B cell (primary cell): ENCODE measurements around the gene LLCFC1. TPM values are rescaled to one million over a fixed set of nuclear protein-coding genes. Genes with fewer than 3 reads are reported as not detected.

ENCODE experiments used
- ATAC-seq: fragments of 200-7000 bp; cut with Tn5 transposase; one replicate; pipeline ENCODE4 v1.10.0; 2021; ENCODE audit warnings: low read depth, mild to moderate bottlenecking, moderate number of reproducible peaks, moderate library complexity
- CTCF ChIA-PET: fragments of 350-600 bp; sonication (Branson Sonifier 250); formaldehyde crosslinking; loops from one replicate; lab custom pipeline; 2021; ENCODE audit warnings: antibody characterized with exemption, inconsistent platforms; lab: Charles Lee
- POLR2A ChIA-PET: fragments of 350-600 bp; sonication (Branson Sonifier 250); formaldehyde crosslinking; loops from one replicate; lab custom pipeline; 2021; ENCODE audit warnings: antibody characterized with exemption; lab: Charles Lee
- DNase-seq: peaks from one replicate; pipeline ENCODE4 v3.0.0; 2013
- H2AFZ ChIP-seq: 2 replicates; pipeline ENCODE4 v1.6.1; 2012; ENCODE audit warnings: mild to moderate bottlenecking, low read depth, low read length; ENCODE audit not compliant: insufficient read depth, poor library complexity, severe bottlenecking
- H3K27ac ChIP-seq, 2 donors: 1 replicate in 1 of 2; 2 replicates in 1 of 2; pipeline ENCODE4 v1.5.1; 2012 to 2013; ENCODE audit warnings: low read length in 2 of 2, mild to moderate bottlenecking in 2 of 2, moderate library complexity in 1 of 2
- H3K27me3 ChIP-seq, 4 experiments: fragments of 200-600 bp in 1 of 4; sonication (generic) in 1 of 4; replicated peaks in 1 of 4; 1 replicate in 2 of 4; 2 replicates in 2 of 4; pipeline versions ENCODE4 v1.6.1 to v1.7.0; 2013 to 2016; ENCODE audit warnings: low read length in 3 of 4, mild to moderate bottlenecking in 2 of 4, mixed read lengths in 1 of 4, moderate library complexity in 1 of 4; ENCODE audit not compliant: insufficient read depth in 4 of 4, control insufficient read depth in 3 of 4; ENCODE audit errors: control extremely low read depth in 1 of 4
- H3K36me3 ChIP-seq, 2 experiments: replicated peaks in 1 of 2; 1 replicate in 1 of 2; 2 replicates in 1 of 2; pipeline versions ENCODE4 v1.6.1 to v1.7.1; 2013; ENCODE audit warnings: low read length in 1 of 2; ENCODE audit not compliant: insufficient read depth in 2 of 2, control insufficient read depth in 1 of 2; ENCODE audit errors: control extremely low read depth in 1 of 2, extremely low read depth in 1 of 2
- H3K4me1 ChIP-seq, 2 donors: fragments of 200-600 bp in 1 of 2; sonication (generic) in 1 of 2; 1 replicate in 1 of 2; 2 replicates in 1 of 2; pipeline versions ENCODE4 v1.5.1 to v1.6.1; 2013 to 2017; ENCODE audit warnings: low read length in 2 of 2; ENCODE audit not compliant: control insufficient read depth in 2 of 2, insufficient read depth in 2 of 2
- H3K4me2 ChIP-seq: replicated peaks from 2 replicates; pipeline ENCODE3; 2012; ENCODE audit warnings: mild to moderate bottlenecking, low read depth, low read length; ENCODE audit not compliant: poor library complexity, severe bottlenecking
- H3K4me3 ChIP-seq, 5 experiments: fragments of 200-600 bp in 1 of 5; sonication (generic) in 1 of 5; 1 replicate in 3 of 5; 2 replicates in 2 of 5; pipeline versions ENCODE4 v1.5.1 to v1.7.0; 2011 to 2016; ENCODE audit warnings: low read length in 4 of 5, mild to moderate bottlenecking in 4 of 5, low read depth in 2 of 5, control low read depth in 1 of 5, moderate library complexity in 1 of 5; ENCODE audit not compliant: insufficient read depth in 1 of 5; ENCODE audit errors: control extremely low read depth in 1 of 5, extremely low read depth in 1 of 5
- H3K79me2 ChIP-seq: fragments of 200-600 bp; sonication (generic); one replicate; pipeline ENCODE4 v1.6.0; 2016; ENCODE audit warnings: low read length; ENCODE audit not compliant: control insufficient read depth, insufficient read depth
- H3K9ac ChIP-seq: fragments of 200-600 bp; sonication (generic); 2 replicates; pipeline ENCODE4 v1.6.1; 2017; ENCODE audit warnings: mild to moderate bottlenecking, low read length, moderate library complexity
- H3K9me3 ChIP-seq, 3 donors: one replicate each; pipeline versions ENCODE4 v1.6.1 to v1.7.1; 2013; ENCODE audit warnings: low read length in 2 of 3; ENCODE audit not compliant: control insufficient read depth in 2 of 3, insufficient read depth in 1 of 3; ENCODE audit errors: control extremely low read depth in 1 of 3
- H4K20me1 ChIP-seq: 2 replicates; pipeline ENCODE4 v1.6.0; 2012; ENCODE audit warnings: mild to moderate bottlenecking, low read length; ENCODE audit not compliant: insufficient read depth, control insufficient read depth, poor library complexity, severe bottlenecking
- H3K27ac Mint-ChIP-seq: one replicate; pipeline ENCODE4 v1.8.0; 2021; ENCODE audit warnings: mixed read lengths
- H3K27me3 Mint-ChIP-seq: one replicate; pipeline ENCODE4 v1.8.0; 2021; ENCODE audit warnings: mixed read lengths
- H3K4me1 Mint-ChIP-seq: one replicate; pipeline ENCODE4 v1.8.0; 2021; ENCODE audit warnings: mixed read lengths
- H3K4me3 Mint-ChIP-seq: one replicate; pipeline ENCODE4 v1.8.0; 2021; ENCODE audit warnings: mixed read lengths
- H3K9me3 Mint-ChIP-seq: one replicate; pipeline ENCODE4 v1.8.0; 2022; ENCODE audit warnings: mixed read lengths; ENCODE audit not compliant: insufficient read depth
- CTCF ChIP-seq: fragments of 200-600 bp; IDR thresholded peaks from one replicate; pipeline ENCODE4 v1.8.0; 2022; ENCODE audit warnings: antibody characterized with exemption, mild to moderate bottlenecking
- EZH2 ChIP-seq: IDR thresholded peaks from 2 replicates; pipeline ENCODE4 v1.6.1; 2012; ENCODE audit warnings: borderline replicate concordance, low read depth, mild to moderate bottlenecking, moderate library complexity, low read length; ENCODE audit not compliant: insufficient read depth, poor library complexity, severe bottlenecking
- WGBS: methylation state at CpG from one replicate; pipeline ENCODE4 v1.1.5; 2013; ENCODE audit warnings: missing lambda C conversion rate; ENCODE audit not compliant: insufficient coverage; 5-methylcytosine and 5-hydroxymethylcytosine counted together
- intact Hi-C: fragments of 100-400 bp; cut with micrococcal nuclease; formaldehyde crosslinking; loops from one replicate; pipeline ENCODE4 v1.10.0; 2022
- polyA plus RNA-seq: library from polyadenylated mRNA; depleted of rRNA; stranded (reverse); fragments of >200 nt; gene quantifications from 2 replicates; pipeline ENCODE4 v1.2.3, GENCODE V29; 2012
- total RNA-seq, 2 donors: library from RNA; stranded (reverse); fragments of 120-200 nt in 1 of 2; gene quantifications; 1 replicate in 1 of 2; 2 replicates in 1 of 2; pipeline versions ENCODE4 v1.2.3 to v1.2.4, GENCODE V29; 2013 to 2022

LLCFC1 gene
- total and polyA plus RNA-seq, 2 donors (not counting 1 experiment from before 2014, with no cell fraction given), result not detected

- Histone ChIP-seq H3K4me3 (no peak overlapping the region), H3K9ac (no peak overlapping the region), H3K9me3 (peaks cover 0 to 11% (median 0%) of the 10 kb centered on the region in 3 donors), H3K4me2 (no peak overlapping the region), H3K27ac (no peak overlapping the region), H3K27me3 (peaks cover 0 to 5% (median 1%) of the 10 kb centered on the region in 4 experiments), H3K36me3 (no peaks in the 10 kb centered on the region), H2AFZ (no peak overlapping the region), H4K20me1 (no peaks in the 10 kb centered on the region), H3K4me1 (no peaks in the 10 kb centered on the region), H3K79me2 (no peaks in the 10 kb centered on the region)
- TF ChIP-seq CTCF, result no peak
- no peak for TF ChIP-seq EZH2
- ATAC-seq (no peak), DNase-seq (no peak)
- Mint-ChIP-seq H3K27ac (no peak overlapping the region), H3K27me3 (peaks cover 21% of the 10 kb centered on the region), H3K9me3 (peaks cover 4% of the 10 kb centered on the region), H3K4me1 (no peaks in the 10 kb centered on the region), H3K4me3 (no peak overlapping the region)
- intact Hi-C loops, result no loop called here
- CTCF ChIA-PET, result no interaction called here
- no CpG with 5 or more reads among the region's 1 CpG for WGBS
- POLR2A ChIA-PET, result no interaction called here
These were observed 44.5 kb downstream of the LLCFC1 start for GRCh38 chr7:142983825-142984224.

- no peak overlapping the region for H3K4me3 ChIP-seq
- WGBS, result 100% methylated on average over 1 of the region's 1 CpG
- H3K4me3 Mint-ChIP-seq, result no peak overlapping the region
- H3K36me3 ChIP-seq, result no peaks in the 10 kb centered on the region
- no peak overlapping the region for H3K4me2 ChIP-seq
- no peak for DNase-seq
- peaks cover 0 to 5% (median 1%) of the 10 kb centered on the region in 4 experiments for H3K27me3 ChIP-seq
- H3K27ac Mint-ChIP-seq, result no peak overlapping the region
- ChIA-PET POLR2A (no interaction called here), CTCF (no interaction called here)
- no peak for ATAC-seq
- H3K4me1 Mint-ChIP-seq, result no peaks in the 10 kb centered on the region
- H3K9me3 ChIP-seq, result peaks cover 0 to 11% (median 0%) of the 10 kb centered on the region in 3 donors
- H3K27ac ChIP-seq, result no peak overlapping the region
- no peak overlapping the region for H3K9ac ChIP-seq
- intact Hi-C loops, result no loop called here
- no peaks in the 10 kb centered on the region for H3K4me1 ChIP-seq
- peaks cover 4% of the 10 kb centered on the region for H3K9me3 Mint-ChIP-seq
- H4K20me1 ChIP-seq, result no peaks in the 10 kb centered on the region
- H2AFZ ChIP-seq, result no peak overlapping the region
- peaks cover 24% of the 10 kb centered on the region for H3K27me3 Mint-ChIP-seq
- TF ChIP-seq CTCF (no peak), EZH2 (no peak)
- H3K79me2 ChIP-seq, result no peaks in the 10 kb centered on the region
These were observed 45.0 kb downstream of the LLCFC1 start for GRCh38 chr7:142984297-142984696.

Other genes with a start within 250 kb of the LLCFC1 start
- not detected in 2 replicates for gene PRSS1, start 190.0 kb upstream of the LLCFC1 start, total RNA-seq
- 0.20 TPM in 1 of 2 replicates, not detected in the other for gene PRSS1, start 190.0 kb upstream of the LLCFC1 start, polyA plus RNA-seq
- not detected in 2 replicates for gene PRSS2, start 168.5 kb upstream of the LLCFC1 start, total RNA-seq
- gene PRSS2, start 168.5 kb upstream of the LLCFC1 start, polyA plus RNA-seq, result 0.20 TPM in 1 of 2 replicates, not detected in the other
- gene EPHB6, start 84.4 kb upstream of the LLCFC1 start, total RNA-seq, result 63.0 and 69.6 TPM in 2 replicates
- 34.9 and 65.3 TPM in 2 replicates for gene EPHB6, start 84.4 kb upstream of the LLCFC1 start, polyA plus RNA-seq
- not detected in 2 replicates for gene TRPV6, start 53.7 kb upstream of the LLCFC1 start, total RNA-seq
- gene TRPV6, start 53.7 kb upstream of the LLCFC1 start, polyA plus RNA-seq, result not detected in 2 replicates
- gene TRPV5, start 5.7 kb upstream of the LLCFC1 start, total RNA-seq, result not detected in 2 replicates
- gene TRPV5, start 5.7 kb upstream of the LLCFC1 start, polyA plus RNA-seq, result 0.03 TPM in 1 of 2 replicates, not detected in the other
- 0.46 and 0.71 TPM in 2 replicates for gene KEL, start 22.9 kb downstream of the LLCFC1 start, total RNA-seq
- gene KEL, start 22.9 kb downstream of the LLCFC1 start, polyA plus RNA-seq, result 0.27 and 0.48 TPM in 2 replicates
- gene OR9A2, start 87.6 kb downstream of the LLCFC1 start, total RNA-seq, result not detected in 2 replicates
- not detected in 2 replicates for gene OR9A2, start 87.6 kb downstream of the LLCFC1 start, polyA plus RNA-seq
- not detected in 2 replicates for gene OR6V1, start 112.9 kb downstream of the LLCFC1 start, total RNA-seq
- gene OR6V1, start 112.9 kb downstream of the LLCFC1 start, polyA plus RNA-seq, result not detected in 2 replicates
- not detected in 2 replicates for gene PIP, start 192.6 kb downstream of the LLCFC1 start, total RNA-seq
- not detected in 2 replicates for gene PIP, start 192.6 kb downstream of the LLCFC1 start, polyA plus RNA-seq
- gene TAS2R39, start 243.9 kb downstream of the LLCFC1 start, total RNA-seq, result not detected in 2 replicates
- gene TAS2R39, start 243.9 kb downstream of the LLCFC1 start, polyA plus RNA-seq, result not detected in 2 replicates